UCSD-AML1 (cell line): ENCODE measurements around the gene PARP1.
"Not testable (repeated sequence)": the region's sequence is repeated elsewhere in the genome, so short reads cannot be mapped to it uniquely, and the experiment has no call there.

Experiments used
- DNase-seq: peaks from one replicate; lab custom pipeline; 2025; ENCODE audit not compliant: unreplicated experiment; lab: John Stamatoyannopoulos, UW

PARP1 gene

DNA sequence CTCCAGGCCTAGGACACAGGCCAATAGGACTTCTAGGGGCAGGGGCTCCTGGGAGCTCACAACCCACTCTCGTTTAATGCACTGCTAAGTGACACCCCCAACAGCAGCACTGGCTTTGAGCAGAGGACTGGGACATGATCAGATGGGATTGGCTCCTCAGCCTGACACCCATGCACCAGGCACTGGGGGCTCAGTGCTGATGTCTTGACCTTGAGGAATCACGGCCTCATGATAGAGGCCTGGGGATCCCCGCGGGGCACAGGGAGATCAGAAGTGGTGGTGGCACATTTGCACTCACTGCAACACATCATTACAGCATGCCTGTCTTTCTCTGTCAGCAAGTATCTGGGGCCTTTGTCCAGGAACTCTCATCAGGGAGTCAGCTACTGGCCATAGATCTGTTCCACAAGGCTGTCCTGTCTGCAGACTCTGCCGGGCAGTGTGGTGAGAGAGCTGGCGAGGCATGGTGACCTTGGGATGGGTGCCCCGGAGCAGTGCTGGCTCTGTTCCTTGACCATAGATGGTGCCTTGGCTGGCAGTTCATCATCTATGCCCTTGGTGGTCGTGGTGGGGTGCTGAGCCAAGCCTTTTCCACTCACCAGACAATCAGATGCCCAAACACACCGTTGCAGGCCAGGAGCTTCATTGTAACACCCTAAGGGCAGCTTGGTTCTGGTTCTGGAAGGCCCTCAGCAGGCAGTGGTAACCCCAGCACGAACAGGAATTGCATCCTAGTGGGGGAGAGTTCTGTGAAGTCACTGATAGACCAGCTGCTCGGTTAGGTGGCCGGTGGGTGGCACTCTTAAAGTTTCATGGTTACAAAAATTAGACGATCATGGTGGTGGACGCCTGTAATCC lies 22.2 kb upstream of the PARP1 start:
- DNase-seq = no peak

DNA sequence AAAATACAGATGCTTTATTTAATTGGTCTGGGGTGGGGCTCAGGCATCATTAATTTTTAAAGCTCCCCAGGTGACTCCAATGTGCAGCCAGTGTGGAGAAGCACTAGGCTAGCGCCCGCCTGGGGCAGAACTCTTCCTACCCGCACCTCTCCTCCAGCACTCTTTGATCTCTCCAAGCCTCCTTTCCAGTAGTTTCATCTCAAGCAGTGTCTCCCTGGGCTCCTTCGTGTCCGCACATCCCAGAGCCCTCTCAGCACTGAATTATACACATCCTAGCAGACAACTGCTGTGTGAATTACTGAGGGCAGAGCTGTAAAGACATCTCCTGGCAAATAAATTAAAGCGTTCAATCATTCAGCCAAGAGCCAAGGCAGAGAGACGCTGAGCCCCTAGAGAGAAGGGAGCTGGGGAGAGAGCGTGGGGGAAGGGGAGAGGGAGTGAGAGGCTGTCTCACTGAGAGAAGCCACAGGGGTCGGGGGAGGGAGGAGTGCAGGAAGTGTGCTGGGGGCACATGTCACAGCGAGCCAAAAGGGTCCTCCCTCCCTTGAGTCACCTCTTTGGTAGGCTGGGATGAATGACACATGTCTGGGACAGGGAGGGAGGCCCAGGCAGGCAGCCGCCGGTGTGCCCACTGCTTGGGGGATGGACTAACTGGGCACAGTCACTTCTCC lies 21.0 kb upstream of the PARP1 start:
- DNase-seq = no peak

DNA sequence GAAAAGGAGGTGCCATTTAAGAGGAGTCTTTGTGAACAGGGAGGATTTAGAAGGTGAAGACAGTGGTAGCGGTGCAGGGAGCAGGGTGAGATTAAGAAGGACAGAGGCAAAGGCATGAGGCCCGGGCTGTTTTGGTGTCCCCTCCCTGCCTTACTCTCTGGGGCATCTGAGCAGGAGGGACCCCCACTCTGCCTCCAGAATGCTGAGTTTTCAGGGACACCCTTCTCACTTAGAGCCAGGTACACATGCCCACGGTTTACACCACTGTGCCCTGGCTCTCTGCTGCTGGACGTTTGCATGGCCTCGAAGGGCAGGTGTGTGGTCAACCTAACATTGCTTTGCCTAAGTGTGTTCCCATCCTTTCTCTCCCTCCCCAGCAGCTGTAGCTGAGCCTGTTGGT lies 20.5 kb upstream of the PARP1 start:
- no peak for DNase-seq

DNA sequence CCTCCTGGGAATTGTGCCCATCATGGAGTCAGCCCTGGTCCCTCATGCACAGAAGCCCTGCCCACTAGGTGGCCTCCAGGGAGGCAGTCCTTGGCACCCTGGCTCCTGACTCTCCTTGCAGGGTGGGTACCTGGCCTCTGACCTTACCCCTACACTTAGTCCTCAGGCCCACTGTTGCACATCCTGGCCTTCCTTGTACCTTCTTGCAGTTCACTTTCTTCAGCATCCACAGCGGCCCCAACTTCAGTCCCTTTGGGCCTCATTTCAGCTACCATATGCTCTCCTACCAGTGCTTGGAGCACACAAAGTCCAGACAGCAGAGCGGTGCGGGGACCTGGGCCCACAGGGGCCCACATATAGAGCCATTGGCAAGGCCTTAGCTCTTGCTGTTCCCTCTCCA lies 19.2 kb upstream of the PARP1 start:
- DNase-seq = no peak

DNA sequence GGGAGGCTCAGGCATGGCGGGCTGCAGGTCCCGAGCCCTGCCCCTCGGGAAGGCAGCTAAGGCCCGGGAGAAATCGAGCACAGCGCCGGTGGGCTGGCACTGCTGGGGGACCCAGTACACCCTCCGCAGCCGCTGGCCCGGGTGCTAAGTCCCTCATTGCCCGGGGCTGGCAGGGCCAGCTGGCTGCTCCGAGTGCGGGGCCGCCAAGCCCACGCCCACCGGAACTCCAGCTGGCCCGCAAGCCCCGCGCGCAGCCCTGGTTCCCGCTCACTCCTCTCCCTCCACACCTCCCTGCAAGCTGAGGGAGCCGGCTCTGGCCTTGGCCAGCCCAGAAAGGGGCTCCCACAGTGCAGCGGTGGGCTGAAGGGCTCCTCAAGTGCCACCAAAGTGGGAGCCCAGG lies 18.5 kb upstream of the PARP1 start:
- not testable (repeated sequence) for DNase-seq

DNA sequence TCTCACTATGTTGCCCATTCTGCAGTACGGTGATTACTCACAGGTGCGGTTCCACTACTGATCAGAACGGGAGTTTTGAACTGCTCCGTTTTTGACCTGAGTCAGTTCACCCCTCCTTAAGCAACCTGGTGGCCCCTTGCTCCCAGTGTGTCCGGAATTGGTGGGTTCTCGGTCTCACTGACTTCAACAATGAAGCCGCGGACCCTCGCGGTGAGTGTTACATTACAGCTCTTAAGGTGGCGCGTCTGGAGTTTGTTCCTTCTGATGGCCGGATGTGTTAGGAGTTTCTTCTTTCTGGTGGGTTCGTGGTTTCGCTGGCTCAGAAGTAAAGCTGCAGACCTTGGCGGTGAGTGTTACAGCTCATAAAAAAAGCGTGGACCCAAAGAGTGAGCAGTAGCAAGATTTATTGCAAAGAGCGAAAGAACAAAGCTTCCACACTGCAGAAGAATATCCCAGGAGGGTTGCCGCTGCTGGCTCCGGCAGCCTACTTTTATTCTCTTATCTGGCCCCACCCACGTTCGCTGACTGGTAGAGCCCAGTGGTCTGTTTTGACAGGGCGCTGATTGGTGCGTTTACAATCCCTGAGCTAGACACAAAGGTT lies 17.6 kb upstream of the PARP1 start:
- no peak for DNase-seq

DNA sequence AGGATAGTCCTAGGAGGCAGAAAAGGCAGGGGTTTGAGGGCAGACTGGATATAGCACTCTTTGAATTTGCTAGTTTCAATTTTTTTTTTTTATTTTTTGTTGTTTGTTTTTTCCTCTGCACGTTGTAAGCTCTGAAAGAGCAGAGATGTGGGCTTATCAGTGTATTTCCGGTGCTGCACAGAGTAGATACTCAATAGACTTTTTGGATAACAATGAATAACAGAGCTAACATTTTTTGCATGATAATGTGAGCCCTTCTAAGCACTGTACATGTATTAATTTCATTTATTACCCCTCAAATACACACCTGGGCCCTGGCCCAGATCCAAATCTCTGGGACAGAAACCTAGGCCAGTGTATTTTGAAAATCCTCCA lies 17.1 kb upstream of the PARP1 start:
- no peak for DNase-seq

DNA sequence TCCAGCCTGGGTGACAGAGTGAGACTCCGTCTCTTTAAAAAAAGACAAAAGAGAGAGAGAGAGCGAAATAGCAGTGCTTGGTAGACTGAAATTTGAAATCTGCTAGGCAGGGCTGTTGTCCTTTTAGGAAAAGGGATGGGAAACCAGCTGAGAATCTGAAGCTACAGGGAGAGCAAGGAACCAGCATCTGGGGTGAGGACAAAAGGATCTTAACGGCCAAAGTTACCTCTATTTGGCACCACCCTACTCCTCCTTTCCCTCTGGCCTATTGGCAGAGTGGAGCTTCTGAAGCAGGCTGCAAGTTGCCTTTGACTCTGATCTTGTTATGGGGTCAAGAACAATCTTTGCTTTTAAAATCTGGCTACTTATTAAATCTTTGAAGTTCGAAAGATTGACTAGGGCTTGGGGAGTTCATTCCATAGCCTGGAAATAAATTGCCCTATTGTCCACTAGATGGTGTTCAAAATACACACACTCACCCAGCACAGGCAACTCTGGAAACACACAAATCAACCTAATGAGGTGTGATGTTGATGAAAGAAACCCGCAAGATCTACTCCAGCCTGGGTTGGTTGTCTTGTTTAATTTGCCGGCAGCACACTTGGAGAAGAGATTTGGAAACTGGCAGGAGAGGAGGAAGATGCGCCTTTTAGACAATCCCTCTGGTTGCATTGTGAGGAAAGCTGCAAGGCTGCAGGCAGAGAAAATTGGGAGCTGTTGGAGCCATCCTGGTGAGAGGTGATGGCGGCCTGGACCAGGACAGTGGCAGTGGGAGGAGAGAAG lies 16.5 kb upstream of the PARP1 start:
- no peak for DNase-seq

DNA sequence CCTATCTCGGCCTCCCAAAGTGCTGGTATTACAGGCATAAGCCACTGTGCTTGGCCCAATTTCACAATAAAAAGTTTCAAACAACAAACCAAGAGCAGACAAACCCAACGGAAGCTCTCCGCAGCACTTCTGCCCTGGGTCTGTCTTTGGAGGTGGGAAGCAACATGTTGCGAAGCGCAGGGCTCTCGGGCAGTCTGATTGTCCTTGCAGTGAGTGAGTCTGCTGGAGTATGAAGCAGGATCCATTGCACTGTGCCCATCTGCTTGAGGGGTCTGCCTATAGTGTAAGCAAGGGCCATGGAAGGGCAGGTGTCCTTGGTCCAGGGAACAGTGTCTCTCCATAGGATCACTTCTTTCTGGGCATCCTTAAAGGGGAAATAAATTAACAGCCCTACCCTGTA lies 14.6 kb upstream of the PARP1 start:
- no peak for DNase-seq

DNA sequence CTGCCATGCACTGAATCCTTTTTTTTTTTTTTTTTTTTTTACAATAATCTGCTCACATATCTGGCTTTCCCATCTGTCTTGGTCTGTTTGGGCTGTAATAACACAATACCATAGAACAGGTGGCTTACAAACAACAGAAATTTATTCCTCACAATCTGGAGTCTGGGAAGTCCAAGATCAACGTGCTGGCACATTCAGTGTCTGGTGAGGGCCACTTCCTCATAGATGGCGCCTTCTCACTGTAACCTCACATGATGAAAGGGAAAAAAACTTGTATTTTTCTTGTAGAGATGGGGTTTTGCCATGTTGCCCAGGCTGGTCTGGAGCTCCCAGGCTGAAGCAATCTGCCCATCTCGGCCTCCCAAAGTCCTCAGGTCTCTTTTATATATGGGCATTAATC lies 13.0 kb upstream of the PARP1 start:
- no peak for DNase-seq

DNA sequence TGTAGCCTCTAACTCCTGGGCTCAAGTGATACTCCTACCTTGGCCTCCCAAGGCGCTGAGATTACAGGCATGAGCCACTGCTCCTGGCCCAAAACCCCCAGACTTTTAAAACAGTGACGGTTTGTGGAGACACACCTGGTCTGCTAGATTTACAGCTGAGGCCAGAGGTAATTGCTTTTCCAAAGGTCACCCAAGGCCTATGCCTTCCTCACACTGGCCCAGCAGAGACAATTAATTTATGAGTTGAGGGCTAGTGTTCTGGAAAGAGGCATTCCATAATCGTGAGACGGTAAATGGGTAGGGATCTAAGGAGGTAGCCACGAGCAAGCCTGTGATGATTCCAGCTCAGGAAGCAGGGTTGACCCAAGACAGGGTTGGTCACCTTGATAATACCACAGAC lies 12.4 kb upstream of the PARP1 start:
- no peak for DNase-seq

DNA sequence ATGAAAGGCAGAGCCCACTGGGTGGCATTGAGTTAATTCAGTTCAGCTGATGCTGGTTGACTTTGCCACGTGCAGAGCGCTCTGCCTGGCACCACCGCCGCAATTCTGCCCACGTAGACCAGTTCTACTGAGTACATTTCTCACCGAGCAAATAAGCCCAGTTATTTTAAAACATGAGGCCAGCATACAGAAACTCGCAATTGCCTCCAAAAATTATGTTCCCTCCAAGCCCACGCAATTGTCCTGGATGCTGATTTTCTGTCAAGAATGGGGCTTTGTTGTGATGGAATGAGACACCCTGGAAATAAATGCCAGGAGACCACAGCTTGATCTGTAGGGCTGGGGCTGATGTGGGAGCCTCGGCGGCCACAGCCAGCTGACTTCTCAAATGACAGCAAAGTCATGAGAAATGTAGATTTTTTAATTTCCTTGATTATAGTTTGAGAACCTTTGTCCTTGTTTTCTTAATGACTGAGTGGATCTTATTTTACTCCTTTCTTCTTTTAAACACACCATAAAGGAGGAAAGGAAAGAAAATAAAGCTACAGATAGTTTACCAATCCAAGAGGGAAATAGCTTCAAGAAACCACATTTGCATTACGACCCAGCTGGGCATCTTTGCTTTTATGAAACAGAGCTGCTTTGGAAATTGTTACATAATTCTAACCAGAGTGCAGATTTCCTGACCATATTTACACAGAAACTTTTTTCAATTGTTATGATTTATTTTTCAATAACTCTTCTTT lies 11.6 kb upstream of the PARP1 start:
- DNase-seq = no peak

DNA sequence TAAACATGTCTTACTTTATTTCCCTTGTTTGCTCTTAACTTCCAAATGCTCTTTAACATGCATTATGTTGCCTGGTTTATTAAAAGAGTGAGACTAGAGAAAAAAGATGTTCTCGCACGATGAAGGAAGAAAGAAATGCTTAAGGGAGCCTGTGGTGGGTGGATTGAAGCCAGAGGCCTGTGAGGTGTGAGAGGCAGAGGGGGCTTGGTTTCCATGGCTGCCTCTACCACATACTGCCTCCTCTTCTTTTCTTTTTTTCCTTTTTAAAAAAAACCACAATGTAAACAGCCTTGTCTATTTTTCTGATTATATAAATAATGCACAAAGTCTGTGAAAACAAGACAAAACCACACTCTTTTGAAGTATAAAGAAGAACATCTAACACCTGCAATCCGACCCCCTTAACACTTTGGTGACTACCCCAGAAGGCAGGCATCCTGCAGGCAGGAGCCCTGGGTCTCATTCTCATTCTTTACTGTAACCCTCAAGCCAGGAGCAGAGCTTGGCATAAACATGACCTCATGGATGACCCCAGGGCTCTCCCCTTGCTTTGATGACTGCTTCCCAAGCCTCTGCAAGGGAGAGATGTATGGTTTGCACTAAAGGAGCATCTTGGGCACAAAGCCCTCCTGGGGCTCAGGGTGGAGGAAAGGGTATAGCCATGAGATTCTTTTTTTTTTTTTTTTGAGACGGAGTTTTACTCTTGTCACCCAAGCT lies 10.1 kb upstream of the PARP1 start:
- no peak for DNase-seq

DNA sequence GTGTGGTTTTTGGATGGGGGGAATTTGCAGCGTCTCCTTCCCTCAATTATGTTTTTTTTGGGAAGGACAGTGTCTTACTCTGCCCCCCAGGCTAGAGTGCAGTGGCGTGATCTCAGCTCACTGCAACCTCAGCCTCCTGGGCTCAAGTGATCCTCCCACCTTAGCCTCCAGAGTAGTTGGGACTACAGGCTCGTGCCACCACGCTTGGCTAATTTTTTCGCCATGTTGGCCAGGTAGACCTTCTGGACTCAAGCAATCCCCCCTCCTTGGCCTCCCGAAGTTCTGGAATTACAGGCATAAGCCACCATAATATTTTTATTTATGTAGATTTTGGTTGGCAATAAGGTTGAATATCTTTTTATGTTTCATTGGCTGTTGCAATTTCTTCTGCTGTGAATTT lies 9.5 kb upstream of the PARP1 start:
- no peak for DNase-seq

DNA sequence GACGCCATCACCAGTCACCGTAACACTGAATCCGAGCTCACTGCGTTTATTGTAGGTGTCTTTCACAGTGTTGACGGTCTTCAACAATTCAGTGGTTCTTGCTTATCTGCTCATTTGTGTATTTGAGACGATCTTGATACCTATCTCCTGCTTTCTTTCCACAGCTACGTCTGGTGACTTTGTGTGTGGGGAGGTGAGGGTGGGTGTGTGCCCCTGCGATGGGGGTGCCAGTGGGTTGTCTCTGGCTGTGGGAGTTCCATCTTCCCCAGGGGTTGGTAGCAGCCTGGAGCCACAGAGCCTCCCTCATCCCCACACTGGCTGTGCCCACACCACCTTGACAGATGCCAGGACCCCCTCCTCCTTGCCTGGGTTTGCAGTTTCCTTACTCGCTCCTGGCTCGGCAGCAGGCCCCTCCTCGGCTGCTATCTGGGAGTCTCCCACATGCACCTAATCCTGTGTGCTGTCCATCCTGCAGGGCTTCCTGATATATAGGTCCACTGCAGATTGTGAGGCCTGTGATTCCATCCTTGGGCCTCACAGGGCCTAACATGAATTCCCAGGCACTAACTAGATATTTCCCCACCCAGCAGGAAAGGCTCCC lies 6.3 kb upstream of the PARP1 start:
- no peak for DNase-seq

DNA sequence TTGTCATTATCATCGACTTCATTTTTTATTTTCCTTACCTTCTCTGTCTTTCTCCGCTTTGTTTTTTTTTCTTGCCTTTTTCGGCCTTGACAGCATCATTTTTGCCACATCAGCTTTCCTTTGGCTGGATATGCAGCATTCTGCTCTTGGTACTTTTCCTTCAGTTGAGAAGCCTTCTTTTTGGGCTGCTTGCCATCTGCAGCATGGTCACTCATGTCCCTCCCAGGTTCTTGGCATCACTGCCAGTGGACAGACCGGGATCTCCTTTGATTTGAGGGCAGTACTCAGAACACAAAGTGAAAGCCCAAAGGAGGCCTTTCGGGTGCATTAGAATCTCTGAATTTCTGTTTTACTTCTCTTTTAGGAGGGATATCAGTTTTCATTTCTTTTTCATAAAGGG lies 3.7 kb upstream of the PARP1 start:
- no peak for DNase-seq

DNA sequence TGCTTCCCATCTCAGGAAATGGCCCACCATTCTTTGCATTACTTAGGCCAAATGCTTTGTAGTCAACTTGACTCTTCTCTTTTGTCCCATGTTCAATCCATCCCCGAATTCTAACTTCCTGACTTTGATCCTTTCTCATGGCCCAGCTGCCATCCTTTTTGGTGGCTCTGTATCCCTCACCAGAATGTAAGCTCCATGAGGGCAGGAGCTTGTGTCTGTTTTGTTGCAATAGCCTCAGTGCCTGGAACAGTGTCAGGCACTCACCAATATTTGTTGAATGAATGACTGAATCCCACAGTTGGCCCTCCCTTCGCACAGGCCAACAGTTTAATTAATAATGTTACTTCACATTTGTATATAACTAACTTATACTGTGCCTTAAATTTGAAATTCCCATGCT lies 3.1 kb upstream of the PARP1 start:
- no peak for DNase-seq

DNA sequence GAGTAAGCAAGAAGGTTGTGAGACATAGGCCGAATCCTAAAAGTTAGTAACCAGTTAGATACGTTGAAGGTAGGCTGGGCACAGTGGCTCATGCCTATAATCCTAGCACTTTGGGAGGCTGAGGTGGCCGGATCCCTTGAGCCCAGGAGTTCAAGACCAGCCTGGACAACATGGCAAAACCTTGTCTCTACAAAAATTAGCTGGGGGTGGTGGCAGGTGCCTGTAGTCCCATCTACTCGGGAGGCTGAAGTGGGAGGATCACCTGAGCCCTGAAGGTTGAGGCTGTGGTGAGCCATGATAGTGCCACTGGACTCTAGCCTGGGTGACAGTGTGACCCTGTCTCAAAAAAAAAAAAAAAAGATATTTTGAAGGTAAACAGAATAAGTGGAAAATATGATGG lies 1.5 kb upstream of the PARP1 start:
- no peak for DNase-seq

DNA sequence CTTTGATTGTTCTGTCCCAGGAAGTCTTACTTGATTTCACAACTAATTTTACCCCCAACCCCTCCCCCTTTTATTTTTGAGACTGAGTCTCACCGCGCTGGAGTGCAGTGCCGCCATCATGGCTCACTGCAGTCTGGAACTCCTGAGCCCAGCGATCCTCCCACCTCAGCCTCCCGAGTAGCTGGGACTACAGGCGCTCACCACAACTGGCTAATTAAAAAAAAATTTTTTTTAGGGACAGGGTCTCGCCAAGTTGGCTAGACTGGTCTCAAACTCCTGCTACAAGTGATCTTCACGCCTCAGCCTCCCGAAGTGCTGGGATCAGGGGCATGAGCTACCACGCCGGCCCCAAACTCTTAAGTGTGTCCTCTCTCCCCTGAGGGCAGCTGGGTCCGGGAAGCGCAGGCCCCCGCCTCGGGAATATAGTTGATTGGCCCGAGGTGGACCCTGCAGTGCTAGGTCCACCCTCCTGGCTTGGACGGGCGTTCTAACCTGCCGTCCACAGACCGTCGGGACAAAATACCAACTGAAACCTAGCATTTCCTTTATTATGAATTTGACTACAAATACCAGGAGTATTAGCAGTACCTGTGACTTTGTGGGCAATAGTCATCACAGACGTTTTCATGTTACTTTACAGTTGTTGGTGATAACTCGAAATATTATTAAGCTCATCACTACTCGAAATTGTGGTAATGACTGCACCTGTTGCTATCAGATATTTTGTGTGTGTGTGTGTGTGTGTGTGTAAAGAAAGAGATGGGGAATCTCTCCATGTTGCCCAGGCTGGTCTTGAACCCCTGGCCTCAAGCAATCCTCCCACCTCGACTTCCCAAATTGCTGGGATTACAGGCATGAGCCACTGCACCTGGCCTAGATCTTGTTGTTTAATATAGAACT lies 642 bp upstream of the PARP1 start:
- no peak for DNase-seq
